ENCODE results near the gene FAM124A.

- TF ChIP-seq GATA3 (IDR thresholded peaks at IDR 0.05; ENCODE audit: low read depth, low read length) (no peak), GATA2 (IDR thresholded peaks at IDR 0.05; ENCODE audit: low read depth, low read length) (no peak)
Observed at GRCh38 chr13:51225029-51225428, 2.8 kb downstream of the FAM124A start.

Measured in SH-SY5Y (cell line).